Measurements from ENCODE around the gene ATP2A1. TPM values are rescaled to one million over a fixed set of nuclear protein-coding genes. Genes with fewer than 3 reads are reported as not detected.

ATP2A1 gene
- total and polyA plus RNA-seq, 2 of the 8 experiments (the other 6 are each of a cell fraction or from before 2014, with no cell fraction given), result 1.7 to 2.4 TPM

DNA sequence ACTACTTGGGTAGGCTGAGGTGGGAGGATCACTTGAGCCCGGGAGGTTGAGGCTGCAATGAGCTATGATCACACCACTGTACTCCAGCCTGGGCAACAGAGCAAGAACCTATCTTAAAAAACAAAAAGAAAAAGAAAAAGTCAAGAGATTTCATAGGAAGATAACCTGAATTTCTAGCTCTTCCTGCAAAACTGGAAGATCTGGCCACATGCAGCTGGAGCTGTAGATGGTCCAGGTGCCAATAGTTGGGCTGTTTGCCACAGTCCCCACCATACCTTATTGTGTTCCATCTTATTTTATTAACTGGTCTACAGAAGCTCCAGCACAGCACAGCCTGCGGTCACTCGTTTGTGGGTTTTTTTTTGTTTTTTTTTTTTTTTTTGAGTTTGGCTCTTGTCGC is 15.0 kb downstream of the ATP2A1 start:
- POLR2A ChIA-PET (ENCODE audit: partially characterized antibody), result interaction anchor here (0.6 to 1.1 kb wide), 3 partner anchors 8 to 98 kb away, joined by 4 to 5 read pairs (median 4); no protein-coding TSS in a partner anchor

More for the DNA sequence above, 15.0 kb downstream of the ATP2A1 start:
- peaks cover 0 to 2% of the 10 kb centered on the region in 2 experiments for H4K20me1 ChIP-seq (replicated peaks in 1 of 2; ENCODE audit: control insufficient read depth in 1 of 2, insufficient read depth in 2 of 2, low read length in 2 of 2)
- no peak overlapping the region for H2BK120ac ChIP-seq (replicated peaks; ENCODE audit: low read depth, low read length)
- H2AK5ac ChIP-seq (ENCODE audit: low read depth, low read length), result no peak overlapping the region
- no peak overlapping the region for H3K14ac ChIP-seq (ENCODE audit: insufficient read length)
- H3K9ac ChIP-seq (replicated peaks in 1 of 4; ENCODE audit: extremely low read depth in 1 of 4, low read depth in 3 of 4, low read length in 3 of 4), result no peak overlapping the region
- 95% methylated on average over 4 of the region's 4 CpGs; no CpG with 5 or more reads in 1 of the 2 experiments for WGBS, 2 experiments (ENCODE audit: extremely low coverage in 1 of 2, insufficient coverage in 1 of 2, insufficient read length in 1 of 2, insufficient replicate concordance in 2 of 2, low coverage in 1 of 2, low lambda C conversion rate in 2 of 2, missing lambda C conversion rate in 1 of 2)
- no peak overlapping the region for H4K5ac ChIP-seq (ENCODE audit: insufficient read length, low read depth, low read length)
- H2BK15ac ChIP-seq (ENCODE audit: low read length), result no peak overlapping the region
- no peaks in the 10 kb centered on the region for H3K4me1 ChIP-seq (replicated peaks in 1 of 4; ENCODE audit: control insufficient read depth in 3 of 4, insufficient read depth in 4 of 4, low read length in 3 of 4)
- no peaks in the 10 kb centered on the region for H3K23me2 ChIP-seq (ENCODE audit: low read depth, low read length)
- H3K27ac ChIP-seq (ENCODE audit: low read depth, low read length), result no peak overlapping the region
- no peak overlapping the region for H3K4me2 ChIP-seq (ENCODE audit: insufficient read depth in 1 of 2, low read depth in 2 of 2, low read length in 2 of 2)
- H3K27me3 ChIP-seq (replicated peaks in 1 of 4; ENCODE audit: control insufficient read depth in 3 of 4, extremely low read depth in 1 of 4, insufficient read depth in 3 of 4, low read length in 3 of 4), result no peaks in the 10 kb centered on the region
- no peak overlapping the region for H3K4ac ChIP-seq (replicated peaks; ENCODE audit: insufficient read length, low read depth, low read length)
- no peak overlapping the region for H2BK20ac ChIP-seq (ENCODE audit: low read length)
- DNase-seq (ENCODE audit: low read depth in 1 of 2, low spot score in 2 of 2), result no peak
- no peaks in the 10 kb centered on the region for H3K9me3 ChIP-seq (ENCODE audit: insufficient read depth in 2 of 2, low read depth in 1 of 2, low read length in 1 of 2)
- H3K56ac ChIP-seq (replicated peaks; ENCODE audit: insufficient read length, low read depth, low read length), result no peak overlapping the region
- FAIRE-seq, result no peak
- no peak overlapping the region for H2BK12ac ChIP-seq (ENCODE audit: low read depth, low read length)
- H2AFZ ChIP-seq (ENCODE audit: low read length), result no peak overlapping the region
- H2BK5ac ChIP-seq (ENCODE audit: low read depth, low read length), result no peak overlapping the region
- H3K79me2 ChIP-seq (ENCODE audit: control insufficient read depth in 1 of 2, insufficient read depth in 2 of 2, low read length in 2 of 2), result no peaks in the 10 kb centered on the region
- H3K36me3 ChIP-seq (ENCODE audit: control insufficient read depth in 2 of 4, insufficient read depth in 4 of 4, low read length in 3 of 4), result no peaks in the 10 kb centered on the region
- H3K79me1 ChIP-seq (ENCODE audit: low read depth, low read length), result no peaks in the 10 kb centered on the region
- no peak overlapping the region for H4K8ac ChIP-seq (ENCODE audit: extremely low read depth, insufficient read depth, low read length)
- H3K23ac ChIP-seq (ENCODE audit: insufficient read length), result no peak overlapping the region
- TF ChIP-seq SP1 (IDR thresholded peaks at IDR 0.05; ENCODE audit: low read depth, low read length) (no peak), FOSL1 (IDR thresholded peaks at IDR 0.05; ENCODE audit: insufficient read depth, low read depth, low read length) (no peak), ATF3 (IDR thresholded peaks at IDR 0.05; ENCODE audit: insufficient read depth, low read depth, low read length) (no peak), TBP (IDR thresholded peaks at IDR 0.05; ENCODE audit: low read depth, low read length) (no peak), TEAD4 (IDR thresholded peaks at IDR 0.05; ENCODE audit: low read depth, low read length) (no peak), SP4 (IDR thresholded peaks at IDR 0.05; ENCODE audit: low read length) (no peak), CTBP2 (IDR thresholded peaks at IDR 0.05; ENCODE audit: borderline replicate concordance, insufficient read depth, insufficient read length, low read length) (no peak)
- H4K91ac ChIP-seq (replicated peaks; ENCODE audit: insufficient read length, low read length), result no peak overlapping the region
- CTCF ChIA-PET (ENCODE audit: partially characterized antibody), result interaction anchor here (0.6 kb wide), 1 partner anchor 30 kb away, joined by 3 read pairs; no protein-coding TSS in a partner anchor
- no peak overlapping the region for H3K4me3 ChIP-seq (ENCODE audit: extremely low read depth in 1 of 4, insufficient read depth in 2 of 4, low read depth in 3 of 4, low read length in 4 of 4)
- no peak overlapping the region for H3K18ac ChIP-seq (ENCODE audit: extremely low read depth, low read length)

All from H1 (cell line).